D721Med (cell line): ENCODE results near the gene FAF1.
A peak's percentile ranks its signal among the peaks of the same experiment; 100 is the strongest.

Experiments
- DNase-seq: peaks from one replicate; pipeline ENCODE4 v3.0.0; 2011; ENCODE audit warnings: low spot score; ENCODE audit not compliant: insufficient read length
- FAIRE-seq: peaks from 2 replicates; lab custom pipeline; 2011; peaks lifted over from hg19 to GRCh38; lab: Jason Lieb, UNC
- CTCF ChIP-seq: IDR thresholded peaks from 2 replicates; pipeline ENCODE4 v1.5.1; 2012; ENCODE audit warnings: mild to moderate bottlenecking, control low read depth; ENCODE audit not compliant: insufficient read depth; ENCODE audit errors: missing control alignments

FAF1 gene

GRCh38 chr1:50969611-50970508, 9.8 kb upstream of the FAF1 start, which contains the start of gene CDKN2C:
CDKN2C (plus strand) TSS chr1:50970245; CDS start chr1:50970369, 124 bp downstream.
- FAIRE-seq, result no peak
- TF ChIP-seq CTCF, result peak; percentile 2

GRCh38 chr1:50968821-50969610, 8.9 kb upstream of the FAF1 start:
- DNase-seq (no peak), FAIRE-seq (no peak)
- no peak for TF ChIP-seq CTCF

More at GRCh38 chr1:50969611-50970508, 9.8 kb upstream of the FAF1 start, which contains the start of gene CDKN2C:
- no peak for DNase-seq

- DNase-seq, result peak; percentile 67
- FAIRE-seq, result no peak
- TF ChIP-seq CTCF, result no peak
These were observed 8.2 kb upstream of the FAF1 start for GRCh38 chr1:50968158-50968820.

- TF ChIP-seq CTCF, result no peak
- no peak for DNase-seq
- FAIRE-seq, result no peak
These were observed 7.5 kb upstream of the FAF1 start for GRCh38 chr1:50967416-50968157.

GRCh38 chr1:50966991-50967390, 6.9 kb upstream of the FAF1 start:
- no peak for TF ChIP-seq CTCF
- no peak for DNase-seq
- FAIRE-seq, result no peak

- FAIRE-seq, result no peak
These were observed 4.8 kb upstream of the FAF1 start for GRCh38 chr1:50964863-50965262.

More at GRCh38 chr1:50964863-50965262, 4.8 kb upstream of the FAF1 start:
- no peak for TF ChIP-seq CTCF
- DNase-seq, result no peak
